ENCODE measurements around the gene EPHA4. TPM values are rescaled to one million over a fixed set of nuclear protein-coding genes. Genes with fewer than 3 reads are reported as not detected.

Gene EPHA4
- total RNA-seq, 1 donor from 2014 or later, result 30.1 TPM

DNA sequence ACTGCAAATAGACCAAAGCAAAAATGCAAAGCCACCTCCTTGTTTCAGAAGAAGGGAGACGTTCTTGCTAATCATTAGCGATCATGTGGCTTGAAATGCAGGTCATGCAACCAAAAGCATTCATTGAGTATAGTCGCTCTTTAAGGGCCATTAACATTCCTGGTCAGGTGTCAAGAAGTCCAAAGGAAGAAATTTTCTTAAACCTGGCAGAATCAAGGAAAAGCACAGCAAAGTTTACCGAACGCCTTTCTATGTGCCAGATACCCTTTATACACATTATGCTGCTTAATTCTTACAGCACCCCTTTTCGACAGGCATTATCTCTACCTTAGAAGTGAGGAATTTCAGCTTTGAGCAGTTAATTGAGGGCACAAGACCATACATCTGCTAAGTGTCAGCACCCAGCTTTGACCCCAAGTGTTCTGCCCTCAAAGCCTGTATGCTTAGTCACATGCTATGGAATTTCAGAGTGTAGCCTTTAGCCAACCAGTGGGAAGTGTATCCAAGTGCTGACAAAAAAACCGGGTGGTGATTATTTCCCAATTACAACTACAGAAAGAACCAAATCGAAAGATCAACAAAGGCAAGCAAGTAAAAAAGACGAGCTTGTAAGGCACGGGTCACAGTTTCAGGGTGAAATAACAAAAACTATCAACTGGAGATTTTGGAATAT, 70.8 kb downstream of the EPHA4 start:
- Histone ChIP-seq H3K4me2 (ENCODE audit: low read length) (peak overlapping the region; percentile 82), H3K36me3 (ENCODE audit: insufficient read depth, low read length) (no peaks in the 10 kb centered on the region), H2AFZ (ENCODE audit: low read depth, low read length) (no peak overlapping the region), H3K27ac (ENCODE audit: low read depth, low read length) (peak overlapping the region; percentile 42), H3K4me1 (ENCODE audit: insufficient read depth, low read length) (peaks cover 24% of the 10 kb centered on the region), H3K9ac (ENCODE audit: low read length) (peak overlapping the region; percentile 44), H3K9me3 (ENCODE audit: insufficient read depth, low read depth, low read length) (no peaks in the 10 kb centered on the region), H3K27me3 (ENCODE audit: insufficient read depth, low read length) (no peaks in the 10 kb centered on the region), H3K4me3 (ENCODE audit: insufficient read depth, low read depth, low read length) (peak overlapping the region; percentile 40), H3K79me2 (ENCODE audit: insufficient read depth, low read length) (no peaks in the 10 kb centered on the region), H4K20me1 (ENCODE audit: insufficient read depth, low read length) (no peaks in the 10 kb centered on the region)
- no peak for TF ChIP-seq EZH2 (IDR thresholded peaks at IDR 0.05; ENCODE audit: insufficient read depth, low read length)
- TF ChIP-seq, protein P1, sequence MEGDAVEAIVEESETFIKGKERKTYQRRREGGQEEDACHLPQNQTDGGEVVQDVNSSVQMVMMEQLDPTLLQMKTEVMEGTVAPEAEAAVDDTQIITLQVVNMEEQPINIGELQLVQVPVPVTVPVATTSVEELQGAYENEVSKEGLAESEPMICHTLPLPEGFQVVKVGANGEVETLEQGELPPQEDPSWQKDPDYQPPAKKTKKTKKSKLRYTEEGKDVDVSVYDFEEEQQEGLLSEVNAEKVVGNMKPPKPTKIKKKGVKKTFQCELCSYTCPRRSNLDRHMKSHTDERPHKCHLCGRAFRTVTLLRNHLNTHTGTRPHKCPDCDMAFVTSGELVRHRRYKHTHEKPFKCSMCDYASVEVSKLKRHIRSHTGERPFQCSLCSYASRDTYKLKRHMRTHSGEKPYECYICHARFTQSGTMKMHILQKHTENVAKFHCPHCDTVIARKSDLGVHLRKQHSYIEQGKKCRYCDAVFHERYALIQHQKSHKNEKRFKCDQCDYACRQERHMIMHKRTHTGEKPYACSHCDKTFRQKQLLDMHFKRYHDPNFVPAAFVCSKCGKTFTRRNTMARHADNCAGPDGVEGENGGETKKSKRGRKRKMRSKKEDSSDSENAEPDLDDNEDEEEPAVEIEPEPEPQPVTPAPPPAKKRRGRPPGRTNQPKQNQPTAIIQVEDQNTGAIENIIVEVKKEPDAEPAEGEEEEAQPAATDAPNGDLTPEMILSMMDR (IDR thresholded peaks at IDR 0.05; ENCODE audit: insufficient read depth, low read depth, low read length), result no peak
- H3K36me3 Mint-ChIP-seq (ENCODE audit: low read depth, unreplicated experiment), result peaks cover 5% of the 10 kb centered on the region
- no peaks in the 10 kb centered on the region for H3K9me3 Mint-ChIP-seq (ENCODE audit: unreplicated experiment)
- peak overlapping the region; percentile 47 for H3K27ac Mint-ChIP-seq (ENCODE audit: unreplicated experiment)
- DNase-seq (ENCODE audit: low read depth) (peak; percentile 84), FAIRE-seq (no peak)
- H3K4me3 Mint-ChIP-seq (ENCODE audit: unreplicated experiment), result no peak overlapping the region
- no peaks in the 10 kb centered on the region for H3K27me3 Mint-ChIP-seq (ENCODE audit: low read depth, unreplicated experiment)
- peaks cover 26% of the 10 kb centered on the region for H3K4me1 Mint-ChIP-seq (ENCODE audit: low read depth, unreplicated experiment)

DNA sequence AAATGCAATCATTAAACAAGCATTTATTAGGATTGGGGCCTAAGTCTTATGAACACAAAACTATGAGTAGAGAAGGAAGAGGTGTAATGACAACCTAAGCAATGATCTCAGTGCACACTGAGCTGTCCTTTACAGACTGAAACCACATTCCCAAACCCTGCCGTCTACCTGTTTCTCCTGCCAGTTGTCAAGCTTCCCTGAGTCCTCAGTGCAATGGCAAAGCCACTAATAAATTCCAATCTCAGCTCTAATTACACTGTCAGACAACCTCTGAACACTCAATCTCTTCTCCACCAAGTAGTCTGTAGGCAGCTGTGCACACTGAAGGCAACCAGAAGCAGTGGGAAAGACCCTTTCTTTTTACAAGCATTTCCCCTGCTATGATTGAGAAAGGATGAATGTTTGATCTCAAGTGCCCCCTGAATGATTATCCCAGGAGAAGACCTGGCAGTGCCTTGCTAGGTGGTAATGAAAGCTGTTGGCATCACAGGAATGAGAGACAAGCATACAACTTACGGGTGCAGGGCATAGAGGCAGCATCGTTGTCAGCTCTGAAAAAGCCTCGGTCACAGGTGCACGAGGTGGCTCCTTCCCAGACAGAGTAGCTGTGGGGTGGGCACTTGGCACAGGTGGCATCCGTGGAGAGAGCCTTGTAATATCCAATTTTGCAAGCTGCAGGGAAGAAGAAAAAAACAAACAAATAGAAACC, 71.4 kb downstream of the EPHA4 start:
- Mint-ChIP-seq H3K4me1 (ENCODE audit: low read depth, unreplicated experiment) (peaks cover 26% of the 10 kb centered on the region), H3K27me3 (ENCODE audit: low read depth, unreplicated experiment) (no peaks in the 10 kb centered on the region), H3K27ac (ENCODE audit: unreplicated experiment) (no peak overlapping the region), H3K4me3 (ENCODE audit: unreplicated experiment) (no peak overlapping the region), H3K36me3 (ENCODE audit: low read depth, unreplicated experiment) (peaks cover 7% of the 10 kb centered on the region), H3K9me3 (ENCODE audit: unreplicated experiment) (no peaks in the 10 kb centered on the region)
- no peak for FAIRE-seq
- H2AFZ ChIP-seq (ENCODE audit: low read depth, low read length), result no peak overlapping the region
- no peak overlapping the region for H3K9ac ChIP-seq (ENCODE audit: low read length)
- DNase-seq (ENCODE audit: low read depth), result no peak
- no peak overlapping the region for H3K4me3 ChIP-seq (ENCODE audit: insufficient read depth, low read depth, low read length)
- H3K9me3 ChIP-seq (ENCODE audit: insufficient read depth, low read depth, low read length), result no peaks in the 10 kb centered on the region
- peak overlapping the region; percentile 82 for H3K4me2 ChIP-seq (ENCODE audit: low read length)
- H4K20me1 ChIP-seq (ENCODE audit: insufficient read depth, low read length), result no peaks in the 10 kb centered on the region
- H3K27me3 ChIP-seq (ENCODE audit: insufficient read depth, low read length), result no peaks in the 10 kb centered on the region
- H3K36me3 ChIP-seq (ENCODE audit: insufficient read depth, low read length), result no peaks in the 10 kb centered on the region
- peaks cover 24% of the 10 kb centered on the region for H3K4me1 ChIP-seq (ENCODE audit: insufficient read depth, low read length)
- H3K27ac ChIP-seq (ENCODE audit: low read depth, low read length), result no peak overlapping the region
- TF ChIP-seq EZH2 (IDR thresholded peaks at IDR 0.05; ENCODE audit: insufficient read depth, low read length), result no peak
- TF ChIP-seq, protein P1 (IDR thresholded peaks at IDR 0.05; ENCODE audit: insufficient read depth, low read depth, low read length), result no peak
- H3K79me2 ChIP-seq (ENCODE audit: insufficient read depth, low read length), result no peaks in the 10 kb centered on the region

DNA sequence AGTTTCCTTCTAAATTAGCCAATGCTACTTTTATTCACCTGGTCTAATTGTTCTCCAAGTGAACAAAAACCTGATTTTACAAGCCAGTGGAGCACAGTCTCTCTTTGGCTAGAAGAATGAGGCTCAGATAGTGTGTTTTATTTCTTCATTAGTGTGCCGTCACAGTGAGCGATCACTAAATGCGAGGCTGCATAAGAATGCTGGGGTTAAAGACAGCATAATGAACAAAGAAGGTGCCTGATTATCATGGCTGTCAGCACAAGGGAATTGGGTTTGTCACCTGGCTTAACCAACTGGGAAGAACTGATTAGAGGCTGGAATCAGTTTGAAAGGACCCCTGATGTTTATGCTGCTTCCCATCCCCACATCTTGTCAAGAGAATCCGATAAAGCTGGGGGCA, 76.4 kb downstream of the EPHA4 start:
- Histone ChIP-seq H2AFZ (ENCODE audit: low read depth, low read length) (no peak overlapping the region), H3K4me1 (ENCODE audit: insufficient read depth, low read length) (peaks cover 4% of the 10 kb centered on the region), H3K79me2 (ENCODE audit: insufficient read depth, low read length) (no peaks in the 10 kb centered on the region), H3K27me3 (ENCODE audit: insufficient read depth, low read length) (no peaks in the 10 kb centered on the region), H4K20me1 (ENCODE audit: insufficient read depth, low read length) (no peaks in the 10 kb centered on the region), H3K4me3 (ENCODE audit: insufficient read depth, low read depth, low read length) (no peak overlapping the region), H3K36me3 (ENCODE audit: insufficient read depth, low read length) (no peaks in the 10 kb centered on the region), H3K9ac (ENCODE audit: low read length) (no peak overlapping the region), H3K4me2 (ENCODE audit: low read length) (no peak overlapping the region), H3K27ac (ENCODE audit: low read depth, low read length) (no peak overlapping the region), H3K9me3 (ENCODE audit: insufficient read depth, low read depth, low read length) (no peaks in the 10 kb centered on the region)
- H3K4me3 Mint-ChIP-seq (ENCODE audit: unreplicated experiment), result no peak overlapping the region
- DNase-seq (ENCODE audit: low read depth), result no peak
- TF ChIP-seq, protein P1 (IDR thresholded peaks at IDR 0.05; ENCODE audit: insufficient read depth, low read depth, low read length), result no peak
- no peak for TF ChIP-seq EZH2 (IDR thresholded peaks at IDR 0.05; ENCODE audit: insufficient read depth, low read length)
- no peak for FAIRE-seq
- H3K27me3 Mint-ChIP-seq (ENCODE audit: low read depth, unreplicated experiment), result no peaks in the 10 kb centered on the region
- no peak overlapping the region for H3K27ac Mint-ChIP-seq (ENCODE audit: unreplicated experiment)
- no peaks in the 10 kb centered on the region for H3K9me3 Mint-ChIP-seq (ENCODE audit: unreplicated experiment)
- H3K36me3 Mint-ChIP-seq (ENCODE audit: low read depth, unreplicated experiment), result peaks cover 24% of the 10 kb centered on the region
- peaks cover 14% of the 10 kb centered on the region for H3K4me1 Mint-ChIP-seq (ENCODE audit: low read depth, unreplicated experiment)
